Renal cortex interstitium (tissue), 11 donors: ENCODE measurements around the gene PALD1. TPM values are rescaled to one million over a fixed set of nuclear protein-coding genes. Genes with fewer than 3 reads are reported as not detected.

ENCODE experiments used
- DNase-seq, 11 donors: peaks; one replicate each; pipeline ENCODE4 v3.0.0-alpha.2; 2013; ENCODE audit warnings: low read depth in 9 of 11, low spot score in 4 of 11; ENCODE audit errors: extremely low read depth in 1 of 11
- polyA plus RNA-seq, 3 donors: library from polyadenylated mRNA; unstranded; fragments of 120-200 nt; gene quantifications; one replicate each; pipeline ENCODE4 v1.2.1, GENCODE V29; 2013; ENCODE audit not compliant: insufficient read length in 3 of 3

PALD1 gene
- polyA plus RNA-seq, 3 donors: 10.1 to 12.8 (median 11.9) TPM

DNA sequence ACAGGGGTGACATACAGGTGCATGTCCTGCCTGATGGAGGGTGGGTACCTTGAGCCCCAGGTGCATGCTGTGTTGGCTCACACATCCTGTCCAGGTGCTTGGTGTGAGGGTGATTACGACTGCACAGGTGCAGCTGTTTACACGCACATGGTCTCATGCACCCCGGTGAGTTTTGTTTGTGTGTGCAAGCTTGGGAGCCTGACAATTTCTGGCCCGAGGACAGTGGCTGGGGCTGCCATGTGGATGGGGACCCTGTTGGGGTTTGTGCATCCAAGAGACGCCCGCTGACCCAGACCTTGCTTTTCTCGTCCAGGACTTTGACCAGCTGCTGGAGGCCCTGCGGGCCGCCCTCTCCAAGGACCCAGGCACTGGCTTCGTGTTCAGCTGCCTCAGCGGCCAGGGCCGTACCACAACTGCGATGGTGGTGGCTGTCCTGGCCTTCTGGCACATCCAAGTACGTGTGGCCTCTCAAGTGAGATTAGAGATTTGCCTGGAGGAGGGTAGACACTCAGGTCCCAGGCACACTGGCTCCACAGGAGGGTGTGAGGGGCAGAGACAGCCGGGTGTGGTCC lies 62.3 kb downstream of the PALD1 start:
- no peak for DNase-seq

DNA sequence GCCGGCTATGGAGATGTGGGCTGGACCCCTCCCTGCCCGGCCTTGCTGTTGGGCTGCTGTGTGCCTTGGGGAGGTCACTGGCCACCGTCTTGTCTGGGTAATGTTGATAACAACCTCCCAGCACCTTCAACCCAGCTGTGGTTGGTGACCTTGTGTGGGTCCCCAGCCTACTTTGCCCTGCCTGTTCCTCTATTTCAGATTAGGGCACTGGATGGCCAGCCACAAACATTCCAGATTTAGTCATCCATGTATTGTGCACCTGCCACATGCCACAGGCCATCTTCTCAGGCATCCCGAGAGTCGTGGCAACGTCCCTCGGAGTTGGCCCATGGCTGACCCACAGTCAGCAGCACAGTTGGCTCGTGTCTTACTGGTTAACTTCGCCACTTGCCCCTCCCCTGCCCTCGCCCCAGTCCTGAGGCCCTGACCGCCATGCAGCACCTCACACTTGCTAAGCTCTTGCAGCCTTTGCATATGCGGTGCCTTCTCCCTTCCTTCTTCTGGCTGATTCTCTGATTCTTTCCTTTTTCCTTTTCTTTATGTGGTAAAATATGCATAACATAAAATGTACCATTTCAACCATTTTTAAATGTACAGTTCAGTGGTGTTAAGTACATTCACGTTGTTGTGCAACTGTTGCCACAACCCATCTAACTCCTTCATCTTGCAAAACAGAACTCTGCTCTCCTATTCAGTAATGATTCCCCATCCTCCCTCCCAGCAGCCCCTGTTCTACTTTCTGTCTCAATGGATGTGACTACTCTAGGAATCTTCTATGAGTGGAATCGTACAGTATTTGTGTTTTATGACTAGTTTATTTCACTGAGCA lies 63.4 kb downstream of the PALD1 start:
- DNase-seq: no peak

DNA sequence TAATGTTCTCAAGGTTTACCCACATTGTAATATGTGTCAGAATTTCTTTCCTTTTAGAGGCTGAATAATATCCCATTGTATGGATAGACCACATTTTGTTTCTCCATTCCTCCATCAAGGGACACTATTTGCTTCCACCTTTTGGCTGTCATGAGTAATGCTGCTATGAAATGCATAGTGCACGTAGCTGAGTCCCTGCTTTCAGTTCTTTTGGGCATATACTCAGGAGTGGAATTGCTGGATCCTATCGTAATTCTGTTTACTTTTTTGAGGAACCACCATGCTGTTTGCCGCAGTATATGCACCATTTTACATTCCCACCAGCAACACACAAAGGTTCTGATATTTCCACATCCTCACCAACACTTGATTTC lies 64.0 kb downstream of the PALD1 start:
- DNase-seq: no peak

DNA sequence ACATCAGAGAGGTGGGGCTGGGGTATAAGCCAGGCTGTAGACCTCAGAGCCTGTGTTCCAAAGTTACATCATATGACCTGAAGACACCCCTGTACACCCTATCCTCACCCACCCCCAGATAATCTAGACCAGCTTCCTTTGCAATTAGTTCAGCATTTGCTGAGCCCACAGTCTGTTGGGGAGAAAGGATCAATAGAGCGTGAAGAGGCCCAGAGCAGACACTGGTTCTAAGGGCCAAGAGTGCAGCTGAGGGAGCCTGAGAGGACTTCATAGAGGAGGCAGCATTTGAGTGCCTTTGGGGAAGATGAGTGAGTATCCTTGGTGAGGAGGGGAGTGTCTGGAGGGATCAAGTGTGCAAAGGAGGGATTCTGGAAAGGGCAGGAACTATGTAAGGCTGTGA lies 65.3 kb downstream of the PALD1 start:
- DNase-seq: no peak

DNA sequence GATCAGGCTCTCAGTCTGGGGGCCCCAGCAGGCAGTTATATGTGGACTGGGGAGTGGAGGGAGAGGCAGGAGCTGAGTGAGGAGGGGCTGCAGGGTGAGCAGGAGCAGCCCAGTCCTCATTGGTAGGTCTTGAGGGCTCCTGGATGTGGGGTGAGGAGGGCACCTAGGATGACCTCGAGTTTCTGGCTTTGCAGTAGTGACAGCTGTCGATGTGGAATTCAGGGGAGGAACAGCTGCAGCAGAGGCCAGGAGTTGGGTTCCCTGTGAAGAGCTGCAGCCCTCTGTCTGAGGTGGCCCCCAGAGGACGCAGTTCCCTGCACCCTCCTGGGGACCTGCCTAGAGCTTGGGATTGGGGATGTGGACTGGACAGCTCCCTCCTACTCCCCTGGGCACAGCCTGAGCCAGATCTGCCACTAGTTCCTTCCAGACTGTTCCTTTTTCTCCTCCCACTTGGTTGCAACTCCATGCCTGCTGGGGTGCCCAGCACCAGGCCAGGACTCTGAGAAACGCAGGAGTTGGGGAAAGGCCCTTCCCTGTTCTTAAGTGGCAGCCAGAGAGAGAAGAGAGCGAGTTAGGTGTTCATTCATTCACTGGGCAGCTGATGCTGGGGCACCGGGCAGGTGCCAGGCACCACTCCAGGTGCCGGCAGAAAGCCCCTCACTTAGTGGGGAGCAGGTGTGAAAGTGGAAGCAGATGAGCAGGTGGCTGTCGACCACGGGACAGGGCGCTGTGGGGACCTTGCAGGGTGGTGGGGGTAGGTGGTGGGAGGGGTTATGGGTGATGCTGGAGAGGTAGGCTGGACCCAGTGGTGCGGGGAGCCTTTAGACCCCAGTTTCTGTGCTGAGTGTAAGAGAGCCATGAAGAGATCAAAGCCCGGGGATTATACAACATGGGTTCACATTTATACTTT lies 66.1 kb downstream of the PALD1 start:
- no peak for DNase-seq

DNA sequence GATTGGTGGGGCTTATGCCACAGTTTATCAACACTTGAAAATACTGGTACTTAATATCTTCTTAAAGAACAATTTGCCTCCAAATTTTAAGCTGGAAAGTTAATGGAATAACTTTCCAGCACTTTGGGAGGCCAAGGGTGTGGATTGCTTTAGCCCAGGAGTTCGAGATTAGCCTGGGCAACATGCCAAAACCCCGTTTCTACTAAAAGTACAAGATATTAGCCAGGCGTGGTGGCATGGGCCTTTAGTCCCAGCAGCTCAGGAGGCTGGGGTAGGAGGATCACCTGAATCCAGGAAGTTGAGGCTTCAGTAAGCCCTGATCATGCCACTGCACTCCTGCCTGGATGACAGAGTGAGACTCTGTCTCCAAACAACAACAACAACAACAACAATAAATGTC lies 68.0 kb downstream of the PALD1 start:
- DNase-seq: no peak

DNA sequence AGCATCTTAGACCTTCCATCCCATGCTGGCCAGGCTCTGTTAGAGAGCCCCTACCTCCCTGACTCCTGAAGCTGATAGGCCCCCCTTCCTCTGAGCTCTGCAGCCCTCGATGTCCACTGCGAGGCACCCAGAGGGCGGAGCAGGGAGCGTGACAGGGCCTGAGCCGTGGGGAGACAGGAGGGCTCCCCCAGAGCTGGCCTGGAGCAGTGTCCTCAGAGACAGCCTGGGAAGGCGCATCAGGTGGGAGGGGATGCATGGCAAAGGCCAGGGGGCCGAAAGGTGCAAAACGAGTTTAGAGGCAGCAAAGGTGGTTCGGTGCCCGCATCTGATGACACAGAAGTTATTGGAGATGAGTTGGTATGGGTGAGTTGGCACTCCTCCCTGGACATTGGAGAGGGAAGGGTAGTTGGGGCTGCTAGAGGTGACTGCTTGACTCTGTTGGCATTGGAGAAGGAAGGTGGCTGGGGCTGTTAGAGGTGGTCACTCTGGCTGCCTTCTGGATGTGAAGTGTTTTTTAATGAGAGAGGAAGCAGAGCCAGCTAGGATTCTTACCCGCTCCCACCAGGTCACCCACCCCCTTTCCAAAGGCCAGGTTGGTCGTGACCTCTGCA lies 70.9 kb downstream of the PALD1 start:
- no peak for DNase-seq

DNA sequence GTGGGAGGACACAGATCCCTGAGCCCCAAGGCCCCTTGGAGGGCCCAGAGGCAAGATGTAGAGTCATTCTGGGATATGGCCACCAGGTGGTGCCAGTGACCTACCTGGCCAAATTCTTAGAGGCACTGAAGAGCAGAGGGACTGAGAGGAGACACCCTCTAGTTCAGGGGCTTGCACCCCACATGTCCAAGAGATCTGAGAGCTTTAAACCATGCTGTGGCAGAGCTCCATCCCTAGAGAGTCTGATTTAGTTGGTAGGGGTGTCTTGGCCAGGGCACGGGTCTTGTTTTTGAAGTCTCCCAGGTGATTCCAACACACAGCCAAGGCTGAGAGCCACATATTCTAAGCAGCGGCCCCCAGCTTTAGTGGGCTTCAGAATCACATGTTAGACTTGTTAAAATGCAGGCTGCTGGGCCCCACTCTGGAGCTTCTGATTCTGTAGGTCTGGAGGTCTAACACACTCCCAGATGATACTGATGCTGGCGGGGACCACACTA lies 71.4 kb downstream of the PALD1 start:
- DNase-seq: peak in 5 of 11 donors; percentile 49 to 56 (median 51)

DNA sequence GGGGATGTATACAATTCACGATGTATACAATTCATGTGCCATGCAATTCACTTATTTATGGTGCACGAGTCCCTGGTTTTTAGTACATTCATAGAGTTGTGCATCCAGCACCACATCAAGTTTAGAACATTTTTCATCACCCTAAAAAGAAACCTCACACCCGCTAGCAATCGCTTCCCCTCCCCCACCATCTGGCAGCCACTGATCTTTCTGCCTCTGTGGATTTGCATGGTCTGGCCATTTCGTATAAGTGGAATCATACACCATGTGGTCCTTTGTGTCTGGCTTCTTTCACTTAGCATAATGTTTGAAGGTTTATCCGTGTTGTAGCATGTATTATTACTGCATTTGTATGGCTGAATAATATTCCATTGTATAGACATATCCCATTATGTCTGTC lies 71.9 kb downstream of the PALD1 start:
- DNase-seq: no peak

DNA sequence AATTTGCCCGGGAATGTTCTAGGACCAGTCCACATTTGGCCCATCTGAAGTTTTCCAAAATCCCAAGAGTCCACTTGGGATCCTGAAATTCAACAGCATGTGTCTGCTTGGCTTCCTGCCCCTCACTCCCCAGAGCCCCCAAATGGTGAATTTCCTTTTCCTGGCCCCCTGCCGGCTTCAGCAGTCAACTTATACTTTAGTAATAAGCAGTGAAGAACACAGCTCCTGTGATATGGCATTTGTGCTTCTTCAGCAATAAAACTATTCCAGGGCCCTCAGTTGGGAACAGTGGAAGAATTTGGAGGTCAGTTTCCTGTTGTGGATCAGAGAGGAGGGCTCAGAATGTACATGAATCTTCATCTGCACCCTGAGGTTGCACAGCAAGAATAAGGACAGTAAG lies 72.9 kb downstream of the PALD1 start:
- DNase-seq: no peak

DNA sequence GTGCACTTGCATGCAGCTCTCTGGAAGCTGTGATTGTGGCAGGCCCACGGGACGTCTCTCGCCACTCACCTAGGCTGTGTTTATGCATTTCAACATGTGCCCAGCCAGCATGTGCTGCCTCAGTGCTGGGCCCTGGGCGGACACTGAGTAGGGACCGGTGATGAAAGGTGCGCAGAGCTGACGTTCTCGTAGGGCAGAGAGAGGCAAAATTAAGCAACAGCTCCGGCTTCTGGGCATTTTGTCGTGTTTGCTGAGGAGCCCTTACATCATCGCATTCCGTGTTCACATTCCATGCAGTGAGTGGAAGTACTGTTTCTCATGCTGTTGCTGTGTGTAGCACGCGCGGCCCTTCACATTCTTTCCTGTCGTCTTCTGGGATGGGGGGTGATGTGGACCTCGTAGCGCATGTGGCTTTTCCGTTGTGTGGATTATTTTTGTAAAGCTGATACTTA lies 73.4 kb downstream of the PALD1 start:
- peak in 7 of 11 donors; percentile 40 to 74 (median 64) for DNase-seq

DNA sequence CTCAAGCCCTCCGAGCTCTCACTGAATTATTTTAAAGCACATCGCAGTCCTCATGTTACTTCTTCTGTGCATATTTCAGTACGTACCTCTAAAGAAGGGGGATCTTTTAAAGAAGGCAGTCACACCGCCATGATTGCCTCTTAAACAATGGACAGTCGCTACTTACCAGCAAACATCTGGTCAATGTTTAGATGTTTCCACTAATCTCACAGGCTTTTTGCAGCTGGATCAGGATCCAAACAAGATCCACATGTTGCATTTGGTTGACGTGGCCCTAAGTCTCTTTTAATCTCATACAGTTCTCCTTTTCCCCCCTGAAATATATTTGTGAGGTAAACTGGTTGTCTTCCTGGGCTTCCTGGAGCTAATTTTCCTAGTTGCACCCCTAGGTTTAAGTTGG lies 74.0 kb downstream of the PALD1 start:
- DNase-seq: no peak

DNA sequence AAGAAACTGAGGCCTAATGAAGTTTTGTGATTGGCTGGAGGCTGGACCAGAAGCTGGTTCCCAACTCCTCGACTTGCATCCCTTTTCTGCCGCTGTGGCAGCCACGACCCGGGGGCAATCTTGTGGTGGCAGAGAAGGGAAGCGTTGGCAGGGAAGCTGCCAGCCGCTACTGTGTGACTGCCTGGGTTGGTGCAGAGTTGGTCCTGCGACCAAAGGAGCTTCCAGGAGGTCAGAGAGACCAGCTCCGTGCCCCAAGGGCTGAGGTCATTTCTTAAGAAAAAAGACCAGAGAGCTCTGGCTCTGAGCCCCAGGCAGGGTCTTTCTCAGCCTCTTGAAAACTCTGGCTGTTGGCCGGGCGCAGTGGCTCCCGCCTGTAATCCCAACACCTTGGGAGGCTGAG lies 76.8 kb downstream of the PALD1 start:
- DNase-seq: no peak

DNA sequence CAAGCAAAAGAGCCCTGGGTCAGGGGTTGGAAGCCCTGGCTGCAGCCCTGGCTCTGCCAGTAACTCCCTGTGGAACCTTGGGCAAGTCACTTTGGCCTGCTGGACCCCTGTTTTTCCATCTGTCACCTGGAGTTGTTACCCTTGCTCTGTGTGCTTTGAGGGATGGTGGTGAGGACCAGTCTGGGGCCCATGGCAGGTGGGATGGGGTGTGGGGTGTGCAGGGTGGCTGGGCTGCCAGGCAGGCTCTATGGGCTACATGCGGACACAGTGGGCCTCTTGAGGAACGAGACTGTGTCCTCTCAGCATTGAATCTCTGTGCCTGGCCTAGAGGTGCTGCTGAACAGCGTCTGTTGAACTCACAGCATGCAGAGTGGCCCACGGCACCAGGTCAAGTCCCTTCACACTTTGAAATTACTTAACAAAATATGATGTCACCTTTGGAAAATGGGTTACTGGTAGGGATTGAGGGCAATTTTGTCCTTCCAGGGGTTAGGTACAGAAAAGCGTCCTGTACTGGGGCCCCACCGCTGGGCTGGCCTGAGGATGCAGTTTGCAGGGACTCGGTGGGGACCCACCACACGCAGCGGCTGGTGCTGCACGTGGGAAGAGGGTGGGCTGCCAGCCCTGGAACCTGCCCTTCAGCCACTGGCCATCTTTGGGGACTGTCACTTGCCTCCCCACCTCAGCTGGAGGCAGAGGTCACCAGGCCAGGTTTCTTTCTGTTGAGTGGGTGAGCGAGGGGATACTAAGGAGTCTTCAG lies 78.7 kb downstream of the PALD1 start:
- no peak for DNase-seq

DNA sequence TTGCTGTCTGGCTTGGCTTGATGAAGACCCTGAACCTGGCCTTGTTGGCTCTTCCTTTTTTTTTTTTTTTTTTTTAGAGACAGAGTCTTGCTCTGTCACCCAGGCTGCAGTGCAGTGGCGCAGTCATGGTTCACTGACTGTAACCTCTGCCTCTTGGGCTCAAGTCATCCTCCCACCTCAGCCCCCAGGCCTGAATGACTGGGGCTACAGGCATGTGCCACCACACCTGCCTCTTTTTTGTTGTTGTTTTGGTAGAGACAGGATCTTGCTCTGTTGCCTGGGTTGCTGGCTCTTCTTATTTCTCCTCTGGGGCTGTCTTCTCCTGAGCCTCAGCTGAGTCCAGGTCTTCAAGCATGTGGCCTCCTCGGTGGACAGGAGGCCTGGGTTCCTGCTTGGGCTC lies 79.3 kb downstream of the PALD1 start:
- no peak for DNase-seq

DNA sequence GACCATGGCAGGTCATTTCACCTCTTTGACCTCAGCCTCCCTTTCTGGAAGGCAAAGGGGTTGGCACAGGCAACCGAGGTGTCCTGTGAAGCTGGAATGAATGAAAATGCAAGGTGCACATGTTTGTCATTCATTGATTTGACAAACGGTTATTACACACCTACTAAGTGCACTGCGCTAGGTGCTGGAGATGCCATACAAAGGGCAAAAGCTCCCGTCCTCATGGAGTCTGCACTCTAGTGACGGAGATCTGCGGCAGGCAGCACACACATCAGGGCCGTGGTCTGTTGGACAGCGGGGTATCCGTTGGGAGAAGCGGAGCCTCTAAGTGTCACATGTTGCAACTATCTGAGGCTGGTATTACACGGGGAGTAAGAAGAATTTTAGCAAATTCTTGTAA lies 79.7 kb downstream of the PALD1 start:
- DNase-seq: no peak

DNA sequence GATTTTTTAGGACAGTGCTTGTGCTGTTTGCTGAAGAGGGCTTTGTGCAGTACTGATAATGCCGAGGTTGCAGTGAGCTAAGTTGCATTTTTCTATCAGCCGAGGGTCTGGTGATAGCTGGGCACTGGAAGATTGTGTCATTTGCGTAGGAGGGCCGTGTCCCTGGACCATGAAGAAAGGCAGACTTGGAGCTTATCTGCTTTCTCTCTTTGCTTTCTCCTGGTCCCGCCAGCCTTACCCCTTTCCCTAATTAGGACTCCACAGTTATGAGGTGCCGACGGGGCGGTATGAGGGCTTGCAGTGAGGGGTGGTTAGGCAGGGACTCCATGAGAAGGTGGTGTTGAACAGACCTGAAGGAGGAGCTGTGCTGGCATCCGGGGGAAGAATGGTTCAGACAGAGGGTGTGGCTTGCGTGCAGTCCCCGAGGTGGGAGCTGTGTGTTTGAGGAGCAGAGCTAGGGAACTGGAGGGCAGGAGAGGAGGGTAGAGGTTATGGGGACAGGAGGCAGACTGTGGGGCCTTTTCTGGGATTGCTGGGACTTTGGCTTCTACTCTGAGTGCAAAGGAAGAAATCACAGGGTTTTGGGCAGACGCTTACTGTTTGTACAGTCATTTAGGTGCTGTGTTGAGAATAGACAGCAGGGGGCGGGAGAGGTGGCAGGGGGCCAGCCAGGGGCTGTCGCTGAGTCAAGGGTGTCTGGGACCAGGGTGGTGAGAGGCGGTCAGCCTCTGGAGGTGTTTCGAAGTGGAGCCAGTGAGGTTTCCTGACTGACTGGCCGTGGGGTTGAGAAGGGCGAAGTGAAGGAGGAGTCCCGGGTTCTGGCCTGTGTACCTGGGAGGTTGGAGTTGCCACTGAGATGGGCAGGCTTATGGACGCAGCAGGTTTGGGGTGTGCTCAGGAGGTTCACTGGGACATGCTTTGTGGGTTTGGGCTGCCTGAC lies 80.6 kb downstream of the PALD1 start:
- DNase-seq: peak in 2 of 11 donors; percentile 33 to 35

DNA sequence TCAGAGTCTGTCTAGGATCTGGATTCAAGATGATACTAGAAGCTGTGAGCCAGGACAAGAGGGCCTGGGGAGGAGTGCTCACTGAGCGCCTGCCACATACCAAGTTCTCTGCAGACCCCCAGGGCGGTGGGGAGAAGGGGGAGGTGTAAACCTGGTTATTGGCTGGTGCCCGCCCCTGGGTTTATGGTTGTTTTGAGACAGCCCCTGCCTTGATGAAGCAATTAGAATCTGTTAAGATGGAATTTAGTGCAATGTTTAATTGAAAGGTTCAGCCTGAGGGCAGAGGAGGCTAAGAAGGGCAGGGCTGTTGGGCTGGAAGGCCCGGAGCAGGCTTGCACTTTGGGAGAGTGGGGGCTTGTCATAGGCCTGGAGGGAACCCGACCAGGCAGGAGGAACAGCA lies 81.3 kb downstream of the PALD1 start:
- DNase-seq: no peak
